Nucleus accumbens (tissue), 56 donors: ENCODE results near the gene VWA8.
"Not testable (repeated sequence)": the region's sequence is repeated elsewhere in the genome, so short reads cannot be mapped to it uniquely, and the experiment has no call there.

Experiments
- DNase-seq, 56 donors: peaks; one replicate each; lab custom pipeline; 2025; lab: John Stamatoyannopoulos, UW

The VWA8 gene

DNA sequence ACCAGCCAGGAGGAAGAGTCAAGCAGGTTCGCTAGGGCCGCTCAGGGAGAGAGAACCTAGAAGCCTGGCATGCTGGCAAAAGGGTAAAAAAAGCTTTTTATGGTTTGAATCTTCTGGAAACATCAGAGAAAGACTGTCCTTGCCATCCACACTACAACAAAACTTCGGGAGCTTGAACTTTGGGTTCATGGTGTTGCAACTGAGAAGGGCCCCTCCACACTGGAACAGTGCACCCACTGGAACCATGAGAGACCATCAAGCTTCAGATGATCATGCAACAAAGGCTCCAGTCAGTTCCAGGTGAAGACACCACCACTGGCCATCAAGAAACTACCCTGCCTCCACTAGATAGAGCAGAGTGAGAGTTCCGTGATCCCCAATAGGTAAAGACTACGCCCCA is 333.5 kb downstream of the VWA8 start:
- no peak for DNase-seq

GRCh38 chr13:41624041-41624440 is 336.9 kb downstream of the VWA8 start:
- DNase-seq, result no peak

- DNase-seq, result no peak
Observed at GRCh38 chr13:41622432-41623429, 338.2 kb downstream of the VWA8 start.

GRCh38 chr13:41621716-41622431 is 339.0 kb downstream of the VWA8 start:
- no peak for DNase-seq

DNA sequence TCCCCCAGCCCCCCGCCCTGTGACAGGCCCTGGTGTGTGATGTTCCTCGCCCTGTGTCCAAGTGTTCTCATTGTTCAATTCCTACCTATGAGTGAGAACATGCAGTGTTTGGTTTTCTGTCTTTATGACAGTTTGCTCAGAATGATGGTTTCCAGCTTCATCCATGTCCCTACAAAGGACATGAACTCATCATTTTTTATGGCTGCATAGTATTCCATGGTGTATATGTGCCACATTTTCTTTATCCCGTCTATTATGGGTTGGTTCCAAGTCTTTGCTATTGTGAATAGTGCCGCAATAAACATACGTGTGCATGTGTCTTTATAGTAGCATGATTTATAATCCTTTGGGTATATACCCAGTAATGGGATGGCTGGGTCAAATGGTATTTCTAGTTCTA is 343.3 kb downstream of the VWA8 start:
- DNase-seq, result not testable (repeated sequence)

DNA sequence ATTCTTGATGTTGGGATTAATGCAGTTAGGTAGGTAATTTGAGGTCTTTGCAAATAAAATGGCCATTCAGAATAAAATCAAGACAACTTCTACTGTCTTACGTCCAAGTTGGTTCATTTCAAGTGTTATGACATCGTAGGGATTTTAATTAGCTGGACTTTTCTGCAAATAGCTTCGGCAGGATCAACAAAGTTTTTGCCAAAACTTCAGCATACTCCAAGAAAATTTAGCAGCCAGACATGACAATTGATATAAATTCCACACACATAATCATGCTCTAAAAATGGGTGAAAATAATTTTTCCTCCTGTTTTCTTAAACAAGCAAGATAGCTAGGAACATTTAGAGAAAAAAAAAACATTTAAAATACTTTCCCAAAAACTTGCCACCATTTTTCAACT is 344.8 kb downstream of the VWA8 start:
- DNase-seq, result no peak

GRCh38 chr13:41615528-41615855 is 345.4 kb downstream of the VWA8 start:
- no peak for DNase-seq

- no peak for DNase-seq
Observed at GRCh38 chr13:41614671-41615527, 346.0 kb downstream of the VWA8 start.

- DNase-seq, result peak in 27 of 56 donors; percentile 3 to 44 (median 11)
Observed at GRCh38 chr13:41613984-41614661, 346.8 kb downstream of the VWA8 start.

GRCh38 chr13:41613471-41613870 is 347.4 kb downstream of the VWA8 start:
- DNase-seq, result no peak

GRCh38 chr13:41611385-41611784 is 349.5 kb downstream of the VWA8 start:
- DNase-seq, result peak in 17 of 56 donors; percentile 5 to 32 (median 20)

GRCh38 chr13:41610404-41610803 is 350.5 kb downstream of the VWA8 start:
- no peak for DNase-seq

- DNase-seq, result no peak
Observed at GRCh38 chr13:41609828-41610227, 351.1 kb downstream of the VWA8 start.

DNA sequence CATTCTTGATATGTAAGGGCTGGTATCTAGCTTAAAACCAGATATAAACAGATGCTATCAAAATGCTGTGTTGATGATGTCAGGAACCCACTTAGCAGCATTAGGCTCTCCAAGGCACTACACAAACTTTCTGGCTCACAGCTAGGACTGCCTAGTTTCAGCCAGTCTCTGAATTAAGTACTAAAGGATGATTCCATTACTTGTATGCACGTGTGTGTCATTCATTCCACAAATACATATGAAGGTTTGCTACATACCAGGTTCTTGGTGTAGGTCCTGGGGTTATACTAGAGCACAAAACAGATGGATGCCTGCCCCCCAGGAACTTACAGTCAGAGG is 352.1 kb downstream of the VWA8 start:
- no peak for DNase-seq

DNA sequence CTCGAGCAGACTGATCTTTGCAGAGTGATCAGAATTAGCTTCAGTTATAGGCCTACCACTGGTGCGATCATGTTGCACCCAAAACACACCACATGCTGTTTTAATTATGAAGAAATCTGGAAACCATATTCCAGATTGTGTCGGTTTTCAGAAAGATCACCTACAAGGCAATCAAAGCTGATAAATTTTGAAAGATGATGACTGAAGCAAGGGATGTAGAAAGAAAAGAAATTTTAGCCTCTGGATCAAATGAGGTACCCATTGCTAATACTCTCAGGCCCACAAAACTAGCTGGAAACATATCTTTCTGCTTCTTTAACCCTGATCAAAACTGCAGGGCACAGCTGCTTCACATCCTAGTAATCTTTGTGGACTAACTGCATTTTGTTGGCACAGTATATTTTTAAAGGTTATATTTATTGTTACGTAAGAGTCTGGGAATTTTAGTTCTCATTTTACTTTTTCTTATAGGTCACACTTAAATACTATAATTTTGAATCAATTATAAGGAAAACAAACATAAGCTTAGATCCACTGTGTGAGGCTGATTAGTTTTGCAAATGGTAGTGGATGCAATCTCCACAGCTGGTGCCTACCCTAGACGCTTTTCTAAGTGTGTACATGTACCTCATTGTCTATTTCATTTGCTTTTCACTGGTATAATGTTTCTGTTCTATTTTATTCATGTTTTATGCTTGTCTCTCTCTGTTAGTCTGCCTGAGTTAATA is 352.6 kb downstream of the VWA8 start:
- DNase-seq, result no peak

DNA sequence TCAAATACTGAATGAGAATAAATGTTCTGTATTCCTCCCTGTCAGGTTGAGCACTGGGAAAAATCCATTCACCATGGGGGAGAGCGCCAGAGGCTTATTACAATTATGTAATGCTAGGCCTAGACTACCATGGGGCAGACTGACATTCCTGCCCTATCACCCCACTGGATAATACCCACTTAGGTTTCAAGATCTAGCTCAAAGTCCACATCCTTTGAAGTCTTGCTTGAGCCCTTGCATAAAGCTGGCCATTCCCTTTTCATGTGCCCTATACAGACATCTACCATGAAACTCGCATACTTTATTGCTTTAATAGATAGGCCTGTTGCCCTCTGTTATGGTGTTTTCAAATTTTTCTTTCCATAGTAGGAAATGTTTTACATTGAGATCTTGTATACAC is 354.3 kb downstream of the VWA8 start:
- DNase-seq, result no peak

GRCh38 chr13:41605319-41606285 is 355.3 kb downstream of the VWA8 start:
- no peak for DNase-seq

- no peak for DNase-seq
Observed at GRCh38 chr13:41603917-41604316, 357.0 kb downstream of the VWA8 start.
